Astrocyte (in vitro differentiated cells and primary cell): Measurements from ENCODE around the gene KRT36.

ENCODE experiments used
- EZH2 ChIP-seq: IDR thresholded peaks from 2 replicates; pipeline ENCODE4 v1.6.1; 2012; ENCODE audit warnings: mild to moderate bottlenecking, low read length, inconsistent platforms; ENCODE audit not compliant: insufficient read depth
- TF ChIP-seq, protein P1 (sequence below): IDR thresholded peaks from 2 replicates; pipeline ENCODE4 v1.5.1; 2011; ENCODE audit warnings: low read depth, mild to moderate bottlenecking, inconsistent platforms, low read length, moderate library complexity; ENCODE audit not compliant: insufficient read depth

DNA sequence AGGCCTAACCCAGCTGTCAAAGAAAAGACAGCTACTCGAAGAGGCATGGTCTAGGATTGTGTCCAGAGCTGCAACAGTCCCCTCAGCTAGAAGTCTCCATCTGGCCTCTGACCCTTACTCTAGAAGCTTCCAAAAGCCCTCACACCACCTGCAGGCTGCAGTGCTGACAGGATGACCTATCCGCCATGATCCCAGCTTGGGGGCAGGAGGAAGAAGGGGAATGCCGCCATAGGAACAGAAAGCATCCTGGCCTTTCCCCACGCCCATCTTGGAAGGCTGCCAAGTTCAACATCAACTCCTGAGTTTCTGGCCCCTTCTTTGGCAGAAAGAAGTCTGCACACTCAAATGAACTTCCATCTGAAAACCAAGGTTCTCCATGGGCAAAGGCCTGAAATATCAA, 3.1 kb upstream of the KRT36 start:
- TF ChIP-seq, protein P1, sequence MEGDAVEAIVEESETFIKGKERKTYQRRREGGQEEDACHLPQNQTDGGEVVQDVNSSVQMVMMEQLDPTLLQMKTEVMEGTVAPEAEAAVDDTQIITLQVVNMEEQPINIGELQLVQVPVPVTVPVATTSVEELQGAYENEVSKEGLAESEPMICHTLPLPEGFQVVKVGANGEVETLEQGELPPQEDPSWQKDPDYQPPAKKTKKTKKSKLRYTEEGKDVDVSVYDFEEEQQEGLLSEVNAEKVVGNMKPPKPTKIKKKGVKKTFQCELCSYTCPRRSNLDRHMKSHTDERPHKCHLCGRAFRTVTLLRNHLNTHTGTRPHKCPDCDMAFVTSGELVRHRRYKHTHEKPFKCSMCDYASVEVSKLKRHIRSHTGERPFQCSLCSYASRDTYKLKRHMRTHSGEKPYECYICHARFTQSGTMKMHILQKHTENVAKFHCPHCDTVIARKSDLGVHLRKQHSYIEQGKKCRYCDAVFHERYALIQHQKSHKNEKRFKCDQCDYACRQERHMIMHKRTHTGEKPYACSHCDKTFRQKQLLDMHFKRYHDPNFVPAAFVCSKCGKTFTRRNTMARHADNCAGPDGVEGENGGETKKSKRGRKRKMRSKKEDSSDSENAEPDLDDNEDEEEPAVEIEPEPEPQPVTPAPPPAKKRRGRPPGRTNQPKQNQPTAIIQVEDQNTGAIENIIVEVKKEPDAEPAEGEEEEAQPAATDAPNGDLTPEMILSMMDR = no peak
- no peak for TF ChIP-seq EZH2
